HUES48 (cell line): Measurements from ENCODE around the gene TBC1D1.

Experiments used
- H3K27ac ChIP-seq: one replicate; pipeline ENCODE4 v1.7.0; 2013; ENCODE audit warnings: low read depth, low read length, inconsistent platforms
- H3K27me3 ChIP-seq: 2 replicates; pipeline ENCODE4 v1.6.1; 2013; ENCODE audit warnings: mild to moderate bottlenecking, low read length; ENCODE audit not compliant: control insufficient read depth, insufficient read depth
- H3K36me3 ChIP-seq: 2 replicates; pipeline ENCODE4 v1.6.1; 2013; ENCODE audit warnings: low read length; ENCODE audit not compliant: control insufficient read depth, insufficient read depth
- H3K4me1 ChIP-seq: 2 replicates; pipeline ENCODE4 v1.6.1; 2013; ENCODE audit warnings: mild to moderate bottlenecking, low read length; ENCODE audit not compliant: control insufficient read depth, insufficient read depth
- H3K4me3 ChIP-seq: 2 replicates; pipeline ENCODE4 v1.5.1; 2013; ENCODE audit warnings: mild to moderate bottlenecking, low read depth, low read length
- H3K9ac ChIP-seq: 2 replicates; pipeline ENCODE4 v1.6.1; 2013; ENCODE audit warnings: mild to moderate bottlenecking, low read depth, low read length, moderate library complexity
- H3K9me3 ChIP-seq: 2 replicates; pipeline ENCODE4 v1.6.1; 2013; ENCODE audit warnings: low read length; ENCODE audit not compliant: control insufficient read depth, insufficient read depth

Gene TBC1D1

GRCh38 chr4:38004887-38005286 lies 114.0 kb downstream of the TBC1D1 start:
- no peak overlapping the region for H3K9ac ChIP-seq
- H3K27me3 ChIP-seq: no peaks in the 10 kb centered on the region
- no peaks in the 10 kb centered on the region for H3K9me3 ChIP-seq
- H3K4me3 ChIP-seq: no peak overlapping the region
- H3K4me1 ChIP-seq: peaks cover 51% of the 10 kb centered on the region
- no peaks in the 10 kb centered on the region for H3K36me3 ChIP-seq
- H3K27ac ChIP-seq: no peak overlapping the region

DNA sequence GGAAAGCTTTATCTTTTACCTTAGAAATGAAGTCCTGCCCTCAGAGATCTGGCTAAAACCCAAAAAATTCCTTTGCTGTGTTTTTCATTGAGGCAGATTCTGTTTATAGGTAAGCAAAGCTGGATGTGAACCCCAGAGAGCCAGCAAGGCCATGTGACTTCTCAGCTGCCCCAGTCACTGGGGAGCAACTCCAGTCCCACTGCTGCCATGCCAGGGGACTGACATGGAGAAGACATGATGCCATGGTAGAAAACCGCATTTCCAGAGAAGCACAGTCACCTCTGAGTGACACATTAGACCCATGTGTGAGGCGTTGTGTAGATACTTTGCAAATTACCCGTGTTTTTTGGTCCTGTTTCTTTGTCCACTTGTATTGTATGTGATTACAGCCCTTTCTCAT lies 114.8 kb downstream of the TBC1D1 start:
- H3K4me1 ChIP-seq: peaks cover 55% of the 10 kb centered on the region
- no peaks in the 10 kb centered on the region for H3K9me3 ChIP-seq
- no peak overlapping the region for H3K27ac ChIP-seq
- H3K9ac ChIP-seq: no peak overlapping the region
- no peak overlapping the region for H3K4me3 ChIP-seq
- no peaks in the 10 kb centered on the region for H3K27me3 ChIP-seq
- no peaks in the 10 kb centered on the region for H3K36me3 ChIP-seq

DNA sequence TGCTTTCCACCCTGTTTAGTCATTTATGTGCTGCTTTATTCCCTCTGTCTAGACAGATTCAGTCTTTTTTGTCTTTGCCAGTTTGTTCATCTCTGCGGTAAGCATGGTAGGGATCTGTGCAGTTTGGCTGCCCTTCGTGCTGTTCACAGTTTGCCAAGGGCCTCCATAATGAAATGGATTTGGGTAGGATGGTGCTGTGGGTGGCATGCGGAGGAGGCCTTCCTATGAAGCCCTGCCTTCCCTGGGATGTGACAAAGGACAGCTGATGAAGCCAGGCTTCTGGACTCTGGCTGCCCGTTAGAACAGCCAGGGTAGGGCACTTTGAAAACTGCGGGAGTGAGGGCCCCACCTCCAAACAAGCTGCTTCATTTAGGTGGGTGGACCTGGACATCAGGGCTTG lies 116.8 kb downstream of the TBC1D1 start:
- no peaks in the 10 kb centered on the region for H3K9me3 ChIP-seq
- peaks cover 39% of the 10 kb centered on the region for H3K4me1 ChIP-seq
- no peak overlapping the region for H3K4me3 ChIP-seq
- H3K27ac ChIP-seq: no peak overlapping the region
- H3K9ac ChIP-seq: no peak overlapping the region
- H3K27me3 ChIP-seq: no peaks in the 10 kb centered on the region
- no peaks in the 10 kb centered on the region for H3K36me3 ChIP-seq

- Histone ChIP-seq H3K4me3 (no peak overlapping the region), H3K9ac (no peak overlapping the region), H3K4me1 (peaks cover 30% of the 10 kb centered on the region), H3K36me3 (no peaks in the 10 kb centered on the region), H3K27ac (no peak overlapping the region), H3K27me3 (no peaks in the 10 kb centered on the region), H3K9me3 (no peaks in the 10 kb centered on the region)
Measured at GRCh38 chr4:38008571-38009021, 117.7 kb downstream of the TBC1D1 start.

- H3K9me3 ChIP-seq: no peaks in the 10 kb centered on the region
- H3K27ac ChIP-seq: no peak overlapping the region
- no peak overlapping the region for H3K4me3 ChIP-seq
- no peaks in the 10 kb centered on the region for H3K36me3 ChIP-seq
- peaks cover 23% of the 10 kb centered on the region for H3K4me1 ChIP-seq
- H3K9ac ChIP-seq: no peak overlapping the region
- no peaks in the 10 kb centered on the region for H3K27me3 ChIP-seq
Measured at GRCh38 chr4:38009421-38009820, 118.5 kb downstream of the TBC1D1 start.

- H3K27ac ChIP-seq: no peak overlapping the region
- no peak overlapping the region for H3K9ac ChIP-seq
- peaks cover 3% of the 10 kb centered on the region for H3K36me3 ChIP-seq
- H3K4me3 ChIP-seq: no peak overlapping the region
- no peaks in the 10 kb centered on the region for H3K27me3 ChIP-seq
- H3K4me1 ChIP-seq: peaks cover 18% of the 10 kb centered on the region
- no peaks in the 10 kb centered on the region for H3K9me3 ChIP-seq
Measured at GRCh38 chr4:38009949-38010348, 119.1 kb downstream of the TBC1D1 start.

DNA sequence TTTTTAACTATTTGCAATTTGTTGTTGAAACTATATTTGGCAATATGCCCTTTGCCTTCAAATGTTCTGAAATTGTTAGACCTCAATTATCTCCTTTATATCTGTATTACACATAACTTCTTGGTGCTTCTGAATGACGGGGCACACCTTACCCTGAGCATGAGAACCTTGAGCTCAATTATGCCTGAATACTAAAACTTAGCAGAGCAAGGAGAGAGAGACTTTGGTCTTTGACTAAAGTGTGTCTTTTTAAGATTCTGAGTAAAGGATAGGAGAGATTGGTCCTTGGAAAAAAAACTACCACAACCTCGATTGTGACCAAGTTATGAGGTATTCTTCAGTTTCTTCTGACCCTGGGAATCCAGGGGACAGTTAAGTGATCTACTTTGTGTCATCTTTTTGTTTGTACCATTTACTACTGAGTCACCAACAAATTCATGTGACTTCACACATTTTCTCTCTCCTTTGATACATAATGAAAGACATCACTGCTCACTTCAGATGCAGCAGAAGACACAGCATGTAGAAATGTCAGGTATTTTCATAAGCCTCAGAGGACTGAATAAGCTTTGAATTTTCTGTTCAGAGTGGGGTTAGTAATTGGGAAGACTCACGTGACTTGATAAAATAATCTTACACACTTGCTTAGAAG lies 120.8 kb downstream of the TBC1D1 start:
- peaks cover 10% of the 10 kb centered on the region for H3K36me3 ChIP-seq
- H3K9ac ChIP-seq: no peak overlapping the region
- H3K27me3 ChIP-seq: no peaks in the 10 kb centered on the region
- no peak overlapping the region for H3K4me3 ChIP-seq
- H3K27ac ChIP-seq: no peak overlapping the region
- no peaks in the 10 kb centered on the region for H3K9me3 ChIP-seq
- H3K4me1 ChIP-seq: peaks cover 9% of the 10 kb centered on the region

- H3K9ac ChIP-seq: no peak overlapping the region
Measured at GRCh38 chr4:38013461-38014366, 122.8 kb downstream of the TBC1D1 start.

DNA sequence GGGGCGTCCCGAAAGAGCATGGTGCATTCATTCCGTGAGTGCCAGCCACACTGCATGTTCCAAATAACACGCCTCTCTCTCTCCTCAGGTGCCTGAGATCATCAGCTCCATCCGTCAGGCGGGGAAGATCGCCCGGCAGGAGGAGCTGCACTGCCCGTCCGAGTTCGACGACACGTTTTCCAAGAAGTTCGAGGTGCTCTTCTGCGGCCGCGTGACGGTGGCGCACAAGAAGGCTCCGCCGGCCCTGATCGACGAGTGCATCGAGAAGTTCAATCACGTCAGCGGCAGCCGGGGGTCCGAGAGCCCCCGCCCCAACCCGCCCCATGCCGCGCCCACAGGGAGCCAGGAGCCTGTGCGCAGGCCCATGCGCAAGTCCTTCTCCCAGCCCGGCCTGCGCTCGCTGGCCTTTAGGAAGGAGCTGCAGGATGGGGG lies 123.6 kb downstream of the TBC1D1 start:
- H3K4me1 ChIP-seq: 0 out of 2 replicates have a peak, but pooled peaks cover 4% of the 10 kb centered on the region
- H3K27ac ChIP-seq: no peak overlapping the region
- no peaks in the 10 kb centered on the region for H3K9me3 ChIP-seq
- no peak overlapping the region for H3K9ac ChIP-seq
- H3K36me3 ChIP-seq: peaks cover 31% of the 10 kb centered on the region
- H3K4me3 ChIP-seq: no peak overlapping the region
- H3K27me3 ChIP-seq: no peaks in the 10 kb centered on the region

More at GRCh38 chr4:38013461-38014366, 122.8 kb downstream of the TBC1D1 start:
- Histone ChIP-seq H3K9me3 (no peaks in the 10 kb centered on the region), H3K27ac (no peak overlapping the region), H3K36me3 (peaks cover 29% of the 10 kb centered on the region), H3K27me3 (no peaks in the 10 kb centered on the region), H3K4me1 (0 out of 2 replicates have a peak, but pooled peaks cover 4% of the 10 kb centered on the region), H3K4me3 (no peak overlapping the region)

- peaks cover 39% of the 10 kb centered on the region for H3K36me3 ChIP-seq
- H3K4me3 ChIP-seq: no peak overlapping the region
- no peaks in the 10 kb centered on the region for H3K4me1 ChIP-seq
- no peak overlapping the region for H3K9ac ChIP-seq
- no peaks in the 10 kb centered on the region for H3K27me3 ChIP-seq
- H3K9me3 ChIP-seq: no peaks in the 10 kb centered on the region
- no peak overlapping the region for H3K27ac ChIP-seq
Measured at GRCh38 chr4:38015886-38016515, 125.1 kb downstream of the TBC1D1 start.

DNA sequence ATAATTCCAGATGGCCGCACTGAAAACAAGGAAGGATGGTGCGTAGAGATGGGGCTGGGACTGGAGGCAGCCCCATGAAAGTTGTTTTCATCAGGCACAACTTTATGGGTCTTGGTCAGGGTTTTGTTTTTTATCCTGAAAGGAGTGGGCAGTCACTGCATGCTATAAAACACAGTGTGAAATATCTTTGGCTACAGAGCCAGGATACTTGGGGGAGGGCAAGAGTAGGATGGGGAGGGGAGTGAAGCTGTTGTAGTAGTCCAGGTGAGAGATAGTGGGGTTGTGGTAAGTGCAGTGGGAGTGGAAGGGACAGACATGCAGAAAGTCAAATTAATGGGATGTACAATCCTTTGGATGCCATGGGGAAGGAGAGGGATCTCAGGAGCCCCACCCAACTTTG lies 125.8 kb downstream of the TBC1D1 start:
- Histone ChIP-seq H3K27ac (no peak overlapping the region), H3K36me3 (peaks cover 46% of the 10 kb centered on the region), H3K9ac (no peak overlapping the region), H3K4me1 (no peaks in the 10 kb centered on the region), H3K27me3 (no peaks in the 10 kb centered on the region), H3K9me3 (no peaks in the 10 kb centered on the region), H3K4me3 (no peak overlapping the region)
